Measurements from ENCODE around the gene TMEM120B.

Gene TMEM120B

DNA sequence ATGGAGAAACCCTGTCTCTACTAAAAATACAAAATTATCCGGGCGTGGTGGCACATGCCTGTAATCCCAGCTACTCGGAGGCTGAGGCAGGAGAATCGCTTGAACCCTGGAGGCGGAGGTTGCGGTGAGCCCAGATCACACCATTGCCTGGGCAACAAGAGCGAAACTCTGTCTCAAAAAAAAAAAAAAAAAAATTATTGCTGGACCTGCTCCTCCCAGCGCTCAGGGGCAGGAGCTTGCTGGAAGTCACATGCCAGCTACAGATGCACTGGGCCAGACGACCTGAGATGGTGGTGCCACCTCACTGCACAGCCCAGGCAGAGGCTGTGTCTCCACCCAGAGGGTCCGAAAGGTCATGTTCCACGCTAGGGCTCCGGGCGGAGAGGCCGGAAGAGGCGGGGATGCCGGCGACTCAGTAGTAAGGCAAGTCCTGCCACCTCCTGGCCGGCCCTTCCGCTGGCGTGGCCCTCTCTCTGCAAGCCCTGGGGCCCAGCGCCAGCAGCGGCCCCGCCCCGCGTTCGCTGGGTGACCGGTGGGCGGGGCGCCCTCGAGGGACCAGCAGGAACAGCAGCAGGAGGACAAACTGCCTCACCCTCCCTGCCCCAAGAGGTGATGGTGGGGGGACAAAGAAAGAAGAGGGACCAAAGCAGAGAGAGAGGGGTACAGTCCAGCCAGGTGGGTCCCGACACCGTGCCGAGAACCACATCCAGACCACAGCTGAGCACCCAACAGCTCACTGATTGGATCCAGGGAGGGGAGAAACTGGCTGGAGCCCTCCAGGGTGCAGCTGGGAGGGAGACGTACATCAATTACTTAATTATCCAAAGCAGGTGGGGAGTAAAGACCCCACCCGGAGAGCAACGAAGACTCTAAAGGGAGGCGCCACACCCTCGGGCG lies 84.6 kb downstream of the TMEM120B start (continued):
- TF ChIP-seq, protein P1, sequence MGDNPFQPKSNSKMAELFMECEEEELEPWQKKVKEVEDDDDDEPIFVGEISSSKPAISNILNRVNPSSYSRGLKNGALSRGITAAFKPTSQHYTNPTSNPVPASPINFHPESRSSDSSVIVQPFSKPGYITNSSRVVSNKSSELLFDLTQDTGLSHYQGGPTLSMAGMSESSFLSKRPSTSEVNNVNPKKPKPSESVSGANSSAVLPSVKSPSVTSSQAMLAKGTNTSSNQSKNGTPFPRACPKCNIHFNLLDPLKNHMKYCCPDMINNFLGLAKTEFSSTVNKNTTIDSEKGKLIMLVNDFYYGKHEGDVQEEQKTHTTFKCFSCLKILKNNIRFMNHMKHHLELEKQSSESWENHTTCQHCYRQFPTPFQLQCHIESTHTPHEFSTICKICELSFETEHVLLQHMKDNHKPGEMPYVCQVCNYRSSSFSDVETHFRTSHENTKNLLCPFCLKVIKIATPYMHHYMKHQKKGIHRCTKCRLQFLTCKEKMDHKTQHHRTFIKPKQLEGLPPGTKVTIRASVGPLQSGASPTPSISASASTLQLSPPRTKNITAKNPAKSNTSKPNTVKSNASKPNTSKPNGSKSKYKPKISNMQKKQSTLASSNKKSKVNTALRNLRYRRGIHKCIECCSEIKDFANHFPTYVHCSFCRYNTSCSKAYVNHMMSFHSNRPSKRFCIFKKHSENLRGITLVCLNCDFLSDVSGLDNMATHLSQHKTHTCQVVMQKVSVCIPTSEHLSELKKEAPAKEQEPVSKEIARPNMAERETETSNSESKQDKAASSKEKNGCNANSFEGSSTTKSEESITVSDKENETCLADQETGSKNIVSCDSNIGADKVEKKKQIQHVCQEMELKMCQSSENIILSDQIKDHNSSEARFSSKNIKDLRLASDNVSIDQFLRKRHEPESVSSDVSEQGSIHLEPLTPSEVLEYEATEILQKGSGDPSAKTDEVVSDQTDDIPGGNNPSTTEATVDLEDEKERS (tag by site-specific recombination; IDR thresholded peaks at IDR 0.05): no peak
- no peak for TF ChIP-seq ZNF169 (tag by site-specific recombination; IDR thresholded peaks at IDR 0.05)
- TF ChIP-seq SALL2 (tag by site-specific recombination; IDR thresholded peaks at IDR 0.05; ENCODE audit: borderline replicate concordance): no peak
- TF ChIP-seq GFI1B (tag by site-specific recombination; IDR thresholded peaks at IDR 0.05): no peak
- TF ChIP-seq, protein P2, sequence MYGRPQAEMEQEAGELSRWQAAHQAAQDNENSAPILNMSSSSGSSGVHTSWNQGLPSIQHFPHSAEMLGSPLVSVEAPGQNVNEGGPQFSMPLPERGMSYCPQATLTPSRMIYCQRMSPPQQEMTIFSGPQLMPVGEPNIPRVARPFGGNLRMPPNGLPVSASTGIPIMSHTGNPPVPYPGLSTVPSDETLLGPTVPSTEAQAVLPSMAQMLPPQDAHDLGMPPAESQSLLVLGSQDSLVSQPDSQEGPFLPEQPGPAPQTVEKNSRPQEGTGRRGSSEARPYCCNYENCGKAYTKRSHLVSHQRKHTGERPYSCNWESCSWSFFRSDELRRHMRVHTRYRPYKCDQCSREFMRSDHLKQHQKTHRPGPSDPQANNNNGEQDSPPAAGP (tag by site-specific recombination; IDR thresholded peaks at IDR 0.05): peak; percentile 81; the same call in 1 of the 2 replicates
- TF ChIP-seq, protein P3, sequence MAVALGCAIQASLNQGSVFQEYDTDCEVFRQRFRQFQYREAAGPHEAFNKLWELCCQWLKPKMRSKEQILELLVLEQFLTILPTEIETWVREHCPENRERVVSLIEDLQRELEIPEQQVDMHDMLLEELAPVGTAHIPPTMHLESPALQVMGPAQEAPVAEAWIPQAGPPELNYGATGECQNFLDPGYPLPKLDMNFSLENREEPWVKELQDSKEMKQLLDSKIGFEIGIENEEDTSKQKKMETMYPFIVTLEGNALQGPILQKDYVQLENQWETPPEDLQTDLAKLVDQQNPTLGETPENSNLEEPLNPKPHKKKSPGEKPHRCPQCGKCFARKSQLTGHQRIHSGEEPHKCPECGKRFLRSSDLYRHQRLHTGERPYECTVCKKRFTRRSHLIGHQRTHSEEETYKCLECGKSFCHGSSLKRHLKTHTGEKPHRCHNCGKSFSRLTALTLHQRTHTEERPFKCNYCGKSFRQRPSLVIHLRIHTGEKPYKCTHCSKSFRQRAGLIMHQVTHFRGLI (tag by site-specific recombination; IDR thresholded peaks at IDR 0.05): 0 out of 2 replicates have a peak, but pooled peaks have one; percentile 22
- TF ChIP-seq ZNF610 (tag by site-specific recombination; IDR thresholded peaks at IDR 0.05; ENCODE audit: borderline replicate concordance): no peak
- TF ChIP-seq ZNF155 (tag by site-specific recombination; IDR thresholded peaks at IDR 0.05): no peak
- TF ChIP-seq ZNF184 (tag by site-specific recombination; IDR thresholded peaks at IDR 0.05): no peak
- TF ChIP-seq ZNF707 (tag by site-specific recombination; IDR thresholded peaks at IDR 0.05): no peak
- TF ChIP-seq ZEB2 (tag by site-specific recombination; IDR thresholded peaks at IDR 0.05): peak; percentile 67; the same call in 1 of the 2 replicates
- peak; percentile 92 for TF ChIP-seq GLIS2 (tag by site-specific recombination; IDR thresholded peaks at IDR 0.05)
- no peak for TF ChIP-seq ZNF133 (tag by site-specific recombination; IDR thresholded peaks at IDR 0.05)
- TF ChIP-seq ZNF423 (tag by site-specific recombination; IDR thresholded peaks at IDR 0.05): peak; percentile 96
- TF ChIP-seq HOXD13 (CRISPR knock-in tag; IDR thresholded peaks at IDR 0.05; ENCODE audit: borderline replicate concordance): no peak
- peak; percentile 94 for TF ChIP-seq SP2 (tag by site-specific recombination; IDR thresholded peaks at IDR 0.05)
- no peak for TF ChIP-seq ZNF24 (tag by site-specific recombination; IDR thresholded peaks at IDR 0.05)
- TF ChIP-seq KLF10 (tag by site-specific recombination; IDR thresholded peaks at IDR 0.05): peak; percentile 32; the same call in 1 of the 2 replicates
- TF ChIP-seq MZF1 (tag by site-specific recombination; IDR thresholded peaks at IDR 0.05; ENCODE audit: borderline replicate concordance): no peak
- TF ChIP-seq, protein P4, sequence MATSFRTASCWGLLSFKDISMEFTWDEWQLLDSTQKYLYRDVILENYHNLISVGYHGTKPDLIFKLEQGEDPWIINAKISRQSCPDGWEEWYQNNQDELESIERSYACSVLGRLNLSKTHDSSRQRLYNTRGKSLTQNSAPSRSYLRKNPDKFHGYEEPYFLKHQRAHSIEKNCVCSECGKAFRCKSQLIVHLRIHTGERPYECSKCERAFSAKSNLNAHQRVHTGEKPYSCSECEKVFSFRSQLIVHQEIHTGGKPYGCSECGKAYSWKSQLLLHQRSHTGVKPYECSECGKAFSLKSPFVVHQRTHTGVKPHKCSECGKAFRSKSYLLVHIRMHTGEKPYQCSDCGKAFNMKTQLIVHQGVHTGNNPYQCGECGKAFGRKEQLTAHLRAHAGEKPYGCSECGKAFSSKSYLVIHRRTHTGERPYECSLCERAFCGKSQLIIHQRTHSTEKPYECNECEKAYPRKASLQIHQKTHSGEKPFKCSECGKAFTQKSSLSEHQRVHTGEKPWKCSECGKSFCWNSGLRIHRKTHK (tag by site-specific recombination; IDR thresholded peaks at IDR 0.05): no peak
- TF ChIP-seq, protein P5, sequence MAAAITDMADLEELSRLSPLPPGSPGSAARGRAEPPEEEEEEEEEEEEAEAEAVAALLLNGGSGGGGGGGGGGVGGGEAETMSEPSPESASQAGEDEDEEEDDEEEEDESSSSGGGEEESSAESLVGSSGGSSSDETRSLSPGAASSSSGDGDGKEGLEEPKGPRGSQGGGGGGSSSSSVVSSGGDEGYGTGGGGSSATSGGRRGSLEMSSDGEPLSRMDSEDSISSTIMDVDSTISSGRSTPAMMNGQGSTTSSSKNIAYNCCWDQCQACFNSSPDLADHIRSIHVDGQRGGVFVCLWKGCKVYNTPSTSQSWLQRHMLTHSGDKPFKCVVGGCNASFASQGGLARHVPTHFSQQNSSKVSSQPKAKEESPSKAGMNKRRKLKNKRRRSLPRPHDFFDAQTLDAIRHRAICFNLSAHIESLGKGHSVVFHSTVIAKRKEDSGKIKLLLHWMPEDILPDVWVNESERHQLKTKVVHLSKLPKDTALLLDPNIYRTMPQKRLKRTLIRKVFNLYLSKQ (tag by site-specific recombination; IDR thresholded peaks at IDR 0.05; ENCODE audit: borderline replicate concordance): no peak
- TF ChIP-seq ZNF530 (tag by site-specific recombination; IDR thresholded peaks at IDR 0.05; ENCODE audit: low read depth): no peak
- no peak for TF ChIP-seq ZNF529 (tag by site-specific recombination; IDR thresholded peaks at IDR 0.05; ENCODE audit: insufficient replicate concordance)
- TF ChIP-seq, protein P6, sequence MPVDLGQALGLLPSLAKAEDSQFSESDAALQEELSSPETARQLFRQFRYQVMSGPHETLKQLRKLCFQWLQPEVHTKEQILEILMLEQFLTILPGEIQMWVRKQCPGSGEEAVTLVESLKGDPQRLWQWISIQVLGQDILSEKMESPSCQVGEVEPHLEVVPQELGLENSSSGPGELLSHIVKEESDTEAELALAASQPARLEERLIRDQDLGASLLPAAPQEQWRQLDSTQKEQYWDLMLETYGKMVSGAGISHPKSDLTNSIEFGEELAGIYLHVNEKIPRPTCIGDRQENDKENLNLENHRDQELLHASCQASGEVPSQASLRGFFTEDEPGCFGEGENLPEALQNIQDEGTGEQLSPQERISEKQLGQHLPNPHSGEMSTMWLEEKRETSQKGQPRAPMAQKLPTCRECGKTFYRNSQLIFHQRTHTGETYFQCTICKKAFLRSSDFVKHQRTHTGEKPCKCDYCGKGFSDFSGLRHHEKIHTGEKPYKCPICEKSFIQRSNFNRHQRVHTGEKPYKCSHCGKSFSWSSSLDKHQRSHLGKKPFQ (tag by site-specific recombination; IDR thresholded peaks at IDR 0.05): peak; percentile 75
- TF ChIP-seq ZNF621 (tag by site-specific recombination; IDR thresholded peaks at IDR 0.05): no peak

Measured in HEK293 (cell line).